Measurements from ENCODE around the gene HAT1.

HAT1 gene

GRCh38 chr2:172011812-172012575, 89.7 kb downstream of the HAT1 start:
- Histone ChIP-seq H3K9me3 (ENCODE audit: insufficient read depth, low read length) (no peaks in the 10 kb centered on the region), H3K27me3 (ENCODE audit: insufficient read depth, insufficient read length) (no peaks in the 10 kb centered on the region), H3K4me1 (ENCODE audit: insufficient read depth, insufficient read length) (peaks cover 5% of the 10 kb centered on the region), H3K4me3 (ENCODE audit: insufficient read length, low read depth) (no peak overlapping the region), H3K36me3 (ENCODE audit: insufficient read depth, insufficient read length, low read length) (no peaks in the 10 kb centered on the region), H3K9ac (ENCODE audit: insufficient read length, low read depth) (no peak overlapping the region)
- no peak for TF ChIP-seq ZNF274 (IDR thresholded peaks at IDR 0.05; ENCODE audit: low read depth, low read length)
- TF ChIP-seq SUZ12 (IDR thresholded peaks at IDR 0.05; ENCODE audit: extremely low read depth, insufficient read depth, insufficient read length) = no peak
- TF ChIP-seq YY1 (IDR thresholded peaks at IDR 0.05; ENCODE audit: insufficient read depth, insufficient read length) = no peak
- DNase-seq (ENCODE audit: low read depth, low spot score) = no peak

DNA sequence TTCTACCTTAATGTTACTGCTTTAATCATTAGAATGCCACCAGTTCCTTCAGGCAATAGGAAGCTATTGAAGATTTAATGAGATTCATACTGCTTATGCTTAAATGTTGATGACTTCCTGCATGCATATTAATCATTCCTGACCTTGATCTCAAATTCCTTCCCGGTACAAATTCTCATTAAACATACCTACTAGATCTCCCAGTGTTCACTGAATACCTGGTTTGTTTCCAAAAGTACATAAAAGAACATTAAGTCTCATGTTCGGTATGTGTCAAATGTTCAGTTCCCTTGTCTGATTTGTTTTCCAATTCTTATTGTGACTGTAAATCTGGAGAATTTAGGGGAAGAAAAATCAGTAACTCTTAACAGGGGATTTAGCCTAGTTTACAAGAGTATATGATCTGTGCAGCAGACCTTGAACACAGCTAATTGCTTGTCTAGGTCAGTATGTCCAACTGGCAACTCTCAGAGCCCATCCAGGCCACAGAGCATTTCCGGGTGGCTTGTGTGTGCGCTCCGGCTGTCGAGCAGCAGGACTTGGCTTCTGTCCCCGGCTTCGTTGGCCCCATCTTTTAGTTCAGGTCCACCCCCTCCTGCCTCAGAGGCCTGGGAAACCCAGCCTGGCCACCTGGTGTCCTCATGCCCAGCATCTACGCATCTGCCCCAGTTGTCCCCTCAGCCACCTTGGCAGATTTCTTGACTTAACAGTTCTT, 90.6 kb downstream of the HAT1 start:
- H3K9me3 ChIP-seq (ENCODE audit: insufficient read depth, low read length) = no peaks in the 10 kb centered on the region
- no peaks in the 10 kb centered on the region for H3K36me3 ChIP-seq (ENCODE audit: insufficient read depth, insufficient read length, low read length)
- H3K27me3 ChIP-seq (ENCODE audit: insufficient read depth, insufficient read length) = no peaks in the 10 kb centered on the region
- TF ChIP-seq SUZ12 (IDR thresholded peaks at IDR 0.05; ENCODE audit: extremely low read depth, insufficient read depth, insufficient read length) = no peak
- TF ChIP-seq YY1 (IDR thresholded peaks at IDR 0.05; ENCODE audit: insufficient read depth, insufficient read length) = no peak
- TF ChIP-seq ZNF274 (IDR thresholded peaks at IDR 0.05; ENCODE audit: low read depth, low read length) = no peak
- H3K4me1 ChIP-seq (ENCODE audit: insufficient read depth, insufficient read length) = peaks cover 5% of the 10 kb centered on the region
- no peak overlapping the region for H3K4me3 ChIP-seq (ENCODE audit: insufficient read length, low read depth)
- H3K9ac ChIP-seq (ENCODE audit: insufficient read length, low read depth) = no peak overlapping the region
- DNase-seq (ENCODE audit: low read depth, low spot score) = no peak

DNA sequence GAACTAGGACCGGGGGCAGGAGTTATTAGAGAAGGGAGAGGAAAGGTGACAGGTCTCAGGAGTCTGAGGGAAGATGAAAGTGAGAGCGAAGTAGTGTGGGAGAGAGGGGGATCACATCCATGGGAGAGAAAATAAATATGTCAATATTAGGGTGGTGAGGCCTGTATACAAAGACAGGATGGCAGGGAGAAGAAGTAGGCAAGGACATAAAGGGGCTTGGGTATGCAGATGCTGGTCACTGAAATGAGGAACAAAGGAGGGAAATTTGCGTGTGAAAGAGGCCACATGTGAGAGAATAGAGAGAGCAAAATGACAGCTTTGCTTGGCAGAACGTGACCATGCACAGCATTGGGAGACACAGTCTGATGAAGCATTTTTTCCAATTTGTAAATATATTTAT, 91.1 kb downstream of the HAT1 start:
- H3K9ac ChIP-seq (ENCODE audit: insufficient read length, low read depth) = no peak overlapping the region
- no peaks in the 10 kb centered on the region for H3K27me3 ChIP-seq (ENCODE audit: insufficient read depth, insufficient read length)
- H3K9me3 ChIP-seq (ENCODE audit: insufficient read depth, low read length) = no peaks in the 10 kb centered on the region
- TF ChIP-seq SUZ12 (IDR thresholded peaks at IDR 0.05; ENCODE audit: extremely low read depth, insufficient read depth, insufficient read length) (no peak), ZNF274 (IDR thresholded peaks at IDR 0.05; ENCODE audit: low read depth, low read length) (no peak), YY1 (IDR thresholded peaks at IDR 0.05; ENCODE audit: insufficient read depth, insufficient read length) (no peak)
- peaks cover 5% of the 10 kb centered on the region for H3K4me1 ChIP-seq (ENCODE audit: insufficient read depth, insufficient read length)
- no peaks in the 10 kb centered on the region for H3K36me3 ChIP-seq (ENCODE audit: insufficient read depth, insufficient read length, low read length)
- no peak overlapping the region for H3K4me3 ChIP-seq (ENCODE audit: insufficient read length, low read depth)
- peak; percentile 22 for DNase-seq (ENCODE audit: low read depth, low spot score)

DNA sequence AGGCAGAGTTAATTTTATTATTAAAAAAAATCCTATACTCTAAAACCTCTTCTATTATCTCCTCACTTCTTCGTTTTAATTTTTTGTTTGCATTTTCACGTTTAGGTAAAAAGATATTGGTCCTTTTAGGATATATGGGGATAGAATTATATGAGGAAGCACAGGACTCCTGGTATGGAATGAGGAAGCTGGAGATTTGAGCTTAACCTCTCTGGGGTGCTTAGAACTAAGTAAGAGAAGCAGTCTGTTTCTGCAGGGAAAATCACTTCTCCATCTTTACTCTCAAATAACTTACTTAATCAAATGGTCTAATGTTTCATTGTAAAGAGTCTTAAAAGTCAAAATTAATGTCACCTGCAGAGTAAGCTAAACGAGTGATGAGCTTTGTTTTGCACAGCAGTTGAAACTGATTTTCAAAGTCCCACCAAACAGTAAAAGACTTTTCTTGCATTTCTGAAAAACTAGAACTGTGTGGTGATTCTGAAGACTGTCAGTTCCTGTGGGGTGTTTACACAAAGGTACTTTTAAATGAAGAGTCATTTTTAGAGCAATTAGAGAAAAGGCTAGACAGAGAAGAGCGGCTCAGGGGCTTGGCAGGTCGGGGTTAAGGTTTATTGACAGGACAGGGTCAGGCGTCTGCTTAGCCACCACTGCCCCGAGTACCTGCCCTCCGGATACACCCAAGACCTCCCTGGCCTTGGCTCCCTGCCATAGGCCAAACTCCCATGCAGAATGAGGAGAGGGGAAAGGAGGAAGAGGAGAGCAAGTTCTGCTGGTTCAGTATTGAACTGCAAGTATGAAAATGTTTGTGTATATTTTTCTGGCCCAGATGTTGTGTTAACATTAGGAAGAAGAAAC, 99.0 kb downstream of the HAT1 start:
- no peak for DNase-seq (ENCODE audit: low read depth, low spot score)
- no peaks in the 10 kb centered on the region for H3K36me3 ChIP-seq (ENCODE audit: insufficient read depth, insufficient read length, low read length)
- H3K9ac ChIP-seq (ENCODE audit: insufficient read length, low read depth) = no peak overlapping the region
- TF ChIP-seq ZNF274 (IDR thresholded peaks at IDR 0.05; ENCODE audit: low read depth, low read length) (no peak), YY1 (IDR thresholded peaks at IDR 0.05; ENCODE audit: insufficient read depth, insufficient read length) (no peak), SUZ12 (IDR thresholded peaks at IDR 0.05; ENCODE audit: extremely low read depth, insufficient read depth, insufficient read length) (no peak)
- no peaks in the 10 kb centered on the region for H3K9me3 ChIP-seq (ENCODE audit: insufficient read depth, low read length)
- no peaks in the 10 kb centered on the region for H3K4me1 ChIP-seq (ENCODE audit: insufficient read depth, insufficient read length)
- H3K4me3 ChIP-seq (ENCODE audit: insufficient read length, low read depth) = no peak overlapping the region
- H3K27me3 ChIP-seq (ENCODE audit: insufficient read depth, insufficient read length) = no peaks in the 10 kb centered on the region

- Histone ChIP-seq H3K4me1 (ENCODE audit: insufficient read depth, insufficient read length) (no peaks in the 10 kb centered on the region), H3K36me3 (ENCODE audit: insufficient read depth, insufficient read length, low read length) (no peaks in the 10 kb centered on the region), H3K9ac (ENCODE audit: insufficient read length, low read depth) (no peak overlapping the region), H3K4me3 (ENCODE audit: insufficient read length, low read depth) (no peak overlapping the region), H3K27me3 (ENCODE audit: insufficient read depth, insufficient read length) (no peaks in the 10 kb centered on the region), H3K9me3 (ENCODE audit: insufficient read depth, low read length) (no peaks in the 10 kb centered on the region)
- no peak for DNase-seq (ENCODE audit: low read depth, low spot score)
- TF ChIP-seq YY1 (IDR thresholded peaks at IDR 0.05; ENCODE audit: insufficient read depth, insufficient read length) (no peak), ZNF274 (IDR thresholded peaks at IDR 0.05; ENCODE audit: low read depth, low read length) (no peak), SUZ12 (IDR thresholded peaks at IDR 0.05; ENCODE audit: extremely low read depth, insufficient read depth, insufficient read length) (no peak)
Measured at GRCh38 chr2:172021955-172022354, 99.7 kb downstream of the HAT1 start.

DNA sequence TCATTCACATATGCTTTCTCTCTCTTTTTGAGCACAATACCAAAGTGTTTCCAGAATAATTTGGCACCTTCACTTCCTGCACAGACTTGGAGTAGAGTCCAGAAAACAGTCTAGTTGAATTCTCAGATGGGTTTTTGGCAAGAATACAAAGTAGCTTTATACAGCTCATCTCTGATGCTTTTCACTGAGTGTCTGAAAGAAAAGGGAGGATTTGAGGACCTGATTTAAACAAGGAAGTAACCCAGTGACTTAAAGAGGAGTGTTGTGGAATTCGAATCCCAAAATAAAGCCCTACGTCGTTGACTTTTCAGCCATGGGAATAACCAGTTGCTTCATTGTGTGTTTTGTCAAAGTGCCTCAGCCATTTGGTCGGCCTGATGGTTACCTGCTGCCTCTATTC, 109.3 kb downstream of the HAT1 start:
- no peak overlapping the region for H3K9ac ChIP-seq (ENCODE audit: insufficient read length, low read depth)
- no peaks in the 10 kb centered on the region for H3K36me3 ChIP-seq (ENCODE audit: insufficient read depth, insufficient read length, low read length)
- no peaks in the 10 kb centered on the region for H3K9me3 ChIP-seq (ENCODE audit: insufficient read depth, low read length)
- DNase-seq (ENCODE audit: low read depth, low spot score) = no peak
- H3K4me1 ChIP-seq (ENCODE audit: insufficient read depth, insufficient read length) = no peaks in the 10 kb centered on the region
- TF ChIP-seq SUZ12 (IDR thresholded peaks at IDR 0.05; ENCODE audit: extremely low read depth, insufficient read depth, insufficient read length) (no peak), ZNF274 (IDR thresholded peaks at IDR 0.05; ENCODE audit: low read depth, low read length) (no peak), YY1 (IDR thresholded peaks at IDR 0.05; ENCODE audit: insufficient read depth, insufficient read length) (no peak)
- H3K4me3 ChIP-seq (ENCODE audit: insufficient read length, low read depth) = no peak overlapping the region
- H3K27me3 ChIP-seq (ENCODE audit: insufficient read depth, insufficient read length) = no peaks in the 10 kb centered on the region
